ENCODE measurements around the gene NLGN4X.

NLGN4X gene

DNA sequence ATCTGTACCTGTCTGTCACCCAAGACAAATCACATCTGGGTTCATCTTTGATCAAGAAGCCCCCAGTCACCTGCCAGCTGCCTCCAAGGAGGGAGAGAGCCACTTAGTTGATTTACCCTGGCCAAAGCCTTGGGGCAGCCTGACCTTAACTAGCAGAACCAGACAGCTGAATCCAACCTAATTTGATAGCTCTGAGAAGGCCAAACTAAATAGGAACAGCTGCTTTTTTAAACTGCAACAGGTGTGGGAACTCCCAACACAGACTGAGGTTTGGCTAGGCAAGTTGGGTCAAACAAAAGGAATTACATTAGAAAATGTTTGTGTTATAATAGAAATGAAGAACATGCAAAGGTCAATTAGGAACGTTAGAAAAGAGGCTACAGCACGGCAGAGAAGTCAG, 375.7 kb downstream of the NLGN4X start:
- DNase-seq: no peak

DNA sequence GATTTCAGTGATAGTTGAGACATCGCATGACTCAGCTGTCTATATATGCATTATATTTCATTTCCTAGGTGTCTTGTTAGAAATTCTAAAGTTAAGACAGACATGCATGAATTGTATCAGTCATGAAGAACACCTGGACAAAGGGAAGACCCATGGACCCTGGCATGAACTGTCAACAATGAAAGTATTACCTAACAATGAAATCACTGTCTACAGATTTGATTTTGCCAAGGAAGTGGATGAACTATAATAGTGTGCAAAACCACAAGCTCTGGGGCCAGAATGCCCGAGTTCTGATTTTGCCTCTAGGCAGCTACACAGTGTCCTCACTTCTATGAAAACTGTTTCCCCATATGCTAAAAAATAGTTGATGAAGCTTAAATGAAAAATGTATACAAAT, 386.1 kb downstream of the NLGN4X start:
- no peak for DNase-seq

Measured in NCI-H1417 (cell line).